Activated CD4-positive, alpha-beta T cell treated with anti-CD3 and anti-CD28 coated beads, Interleukin-2, amount 10 ng/mL, durations not matched to agents 24 days and 14 days (primary cell): ENCODE measurements around the gene CDCP2. TPM values are rescaled to one million over a fixed set of nuclear protein-coding genes. Genes with fewer than 3 reads are reported as not detected.
"Not testable (repeated sequence)": the region's sequence is repeated elsewhere in the genome, so short reads cannot be mapped to it uniquely, and the experiment has no call there.

Source experiments
- DNase-seq: peaks from one replicate; pipeline ENCODE4 v3.0.0; 2022
- H3K27ac Mint-ChIP-seq: one replicate; pipeline ENCODE4 v1.8.0; 2022; ENCODE audit warnings: mild to moderate bottlenecking, mixed read lengths
- H3K27me3 Mint-ChIP-seq: one replicate; pipeline ENCODE4 v1.8.0; 2022; ENCODE audit warnings: mixed read lengths
- H3K36me3 Mint-ChIP-seq: one replicate; pipeline ENCODE4 v1.8.0; 2022; ENCODE audit warnings: low read depth, mild to moderate bottlenecking, mixed read lengths
- H3K4me1 Mint-ChIP-seq: one replicate; pipeline ENCODE4 v1.8.0; 2021; ENCODE audit warnings: mixed read lengths
- H3K4me3 Mint-ChIP-seq: one replicate; pipeline ENCODE4 v1.8.0; 2022; ENCODE audit warnings: mild to moderate bottlenecking, moderate library complexity, mixed read lengths
- H3K9me3 Mint-ChIP-seq: one replicate; pipeline ENCODE4 v1.8.0; 2021; ENCODE audit warnings: mixed read lengths
- intact Hi-C: fragments of 100-400 bp; cut with micrococcal nuclease; formaldehyde crosslinking; loops from one replicate; pipeline ENCODE4 v1.15.1; 2023
- total RNA-seq: library from RNA; stranded (reverse); gene quantifications from 2 replicates; pipeline ENCODE4 v1.2.3, GENCODE V29; 2022

The CDCP2 gene
- total RNA-seq, 1 donor from 2014 or later, result not detected

DNA sequence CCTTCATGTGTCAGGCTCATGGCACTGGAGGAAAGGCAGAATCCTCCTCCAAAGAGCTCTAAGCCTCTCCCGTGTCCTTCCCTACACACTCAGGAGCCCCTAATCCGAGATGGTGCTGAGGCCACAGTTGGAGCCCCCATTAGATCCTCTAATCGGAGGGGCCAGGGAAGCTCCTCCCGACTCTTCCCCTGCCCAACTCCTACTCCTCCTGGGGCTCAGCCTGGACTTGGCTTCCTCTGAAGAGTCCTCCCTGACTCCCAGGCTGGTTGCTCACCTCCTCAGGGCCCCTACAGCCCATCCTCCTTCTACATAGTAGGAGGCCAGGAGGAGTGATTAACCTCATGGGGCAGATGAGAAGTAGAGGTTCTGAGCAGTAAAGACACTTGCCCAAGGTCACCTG lies 21.3 kb upstream of the CDCP2 start:
- Mint-ChIP-seq H3K4me3 (no peak overlapping the region), H3K4me1 (peaks cover 16% of the 10 kb centered on the region), H3K27ac (no peak overlapping the region), H3K27me3 (no peaks in the 10 kb centered on the region), H3K36me3 (no peaks in the 10 kb centered on the region), H3K9me3 (no peaks in the 10 kb centered on the region)
- intact Hi-C loops, result no loop called here
- DNase-seq, result no peak

DNA sequence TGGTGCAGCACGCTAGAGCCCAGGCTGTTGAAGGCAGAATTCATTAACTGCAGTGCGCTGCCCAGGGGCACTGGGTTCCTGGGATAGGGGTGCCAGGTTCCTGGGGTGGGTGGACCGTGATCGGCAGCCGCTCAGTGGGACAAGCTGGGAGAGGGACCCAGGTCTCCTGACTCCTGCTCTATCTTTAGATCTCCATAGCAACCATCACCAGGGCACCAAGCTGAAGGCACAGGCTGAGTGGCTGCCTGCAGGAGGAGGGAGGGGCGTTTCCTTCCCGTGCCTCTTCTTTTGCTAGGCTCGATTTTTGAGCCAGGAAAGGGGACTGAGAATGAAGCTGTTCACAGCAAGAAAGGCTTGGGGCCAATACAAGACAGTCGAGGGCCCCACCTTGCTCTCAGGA lies 20.9 kb upstream of the CDCP2 start:
- no peak for DNase-seq
- no peaks in the 10 kb centered on the region for H3K27me3 Mint-ChIP-seq
- no peak overlapping the region for H3K27ac Mint-ChIP-seq
- intact Hi-C loops, result no loop called here
- no peaks in the 10 kb centered on the region for H3K9me3 Mint-ChIP-seq
- H3K4me3 Mint-ChIP-seq, result no peak overlapping the region
- H3K4me1 Mint-ChIP-seq, result peaks cover 16% of the 10 kb centered on the region
- H3K36me3 Mint-ChIP-seq, result no peaks in the 10 kb centered on the region

DNA sequence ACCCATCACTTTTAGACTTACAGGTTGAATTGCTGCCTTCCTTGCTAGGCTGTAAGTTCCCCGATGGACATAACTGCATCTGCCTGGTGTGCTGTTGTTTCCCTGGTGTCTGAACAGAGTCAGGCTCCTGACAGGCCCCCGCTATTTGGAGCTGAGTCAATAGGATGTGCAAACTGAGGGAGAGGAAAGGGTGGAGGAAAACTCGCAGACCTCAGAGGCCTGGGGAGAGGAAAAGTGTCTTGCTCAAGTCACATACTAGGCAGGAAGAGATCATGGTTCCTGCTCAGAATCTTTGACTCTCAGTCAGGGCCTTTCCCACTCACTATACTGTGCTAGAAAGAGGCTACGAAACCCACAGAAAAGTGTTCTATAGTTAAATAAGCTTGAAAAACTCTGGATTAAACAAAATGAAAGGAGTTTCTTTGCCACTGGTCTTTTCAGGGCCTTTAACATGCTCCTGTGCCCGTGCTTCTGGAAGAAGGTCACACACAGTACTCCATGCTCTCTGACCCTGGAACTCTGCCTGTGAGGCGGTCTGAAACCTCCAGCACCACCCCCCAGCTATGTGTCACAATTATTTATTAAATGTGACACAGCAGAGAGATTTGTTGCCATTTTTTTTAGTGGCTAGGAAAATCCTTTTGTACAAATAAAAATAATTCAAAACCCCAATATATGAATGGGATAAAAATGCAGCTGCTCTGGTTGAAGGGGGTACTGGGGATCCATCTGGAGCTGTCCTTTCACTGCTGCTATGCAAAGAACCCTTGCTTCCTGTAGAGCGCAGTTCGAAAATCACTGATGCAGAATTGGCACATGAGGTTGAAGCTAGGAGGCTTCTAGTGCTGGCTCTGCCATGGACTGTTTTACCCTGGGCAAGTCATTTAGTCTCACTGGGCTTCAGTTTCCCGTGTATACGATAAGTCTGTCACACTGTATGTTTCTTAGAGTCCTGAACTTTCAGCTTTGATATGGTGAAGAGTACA lies 20.1 kb upstream of the CDCP2 start:
- DNase-seq, result no peak
- no peak overlapping the region for H3K4me3 Mint-ChIP-seq
- H3K36me3 Mint-ChIP-seq, result no peaks in the 10 kb centered on the region
- peaks cover 16% of the 10 kb centered on the region for H3K4me1 Mint-ChIP-seq
- H3K9me3 Mint-ChIP-seq, result no peaks in the 10 kb centered on the region
- no peaks in the 10 kb centered on the region for H3K27me3 Mint-ChIP-seq
- H3K27ac Mint-ChIP-seq, result peak overlapping the region; percentile 68
- intact Hi-C loops, result no loop called here

DNA sequence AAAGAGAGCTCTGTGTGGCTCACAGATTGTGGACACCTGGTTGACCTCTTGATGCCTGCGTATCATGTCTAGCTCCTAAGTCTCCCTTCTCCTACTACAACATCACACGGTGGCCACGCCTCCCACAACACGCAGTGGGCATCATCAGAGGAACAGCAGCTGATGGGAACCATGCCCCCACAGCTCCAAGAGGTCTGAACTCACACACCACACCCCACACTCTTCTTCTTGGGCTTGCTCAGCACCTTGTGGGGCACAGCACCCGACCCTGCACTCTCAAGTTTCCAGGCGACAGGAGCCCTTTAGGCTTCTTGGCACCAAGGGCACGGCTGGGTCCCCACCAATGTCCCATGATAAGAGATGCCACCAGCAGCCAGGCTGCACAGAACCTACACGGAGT lies 18.8 kb upstream of the CDCP2 start:
- H3K4me3 Mint-ChIP-seq, result no peak overlapping the region

DNA sequence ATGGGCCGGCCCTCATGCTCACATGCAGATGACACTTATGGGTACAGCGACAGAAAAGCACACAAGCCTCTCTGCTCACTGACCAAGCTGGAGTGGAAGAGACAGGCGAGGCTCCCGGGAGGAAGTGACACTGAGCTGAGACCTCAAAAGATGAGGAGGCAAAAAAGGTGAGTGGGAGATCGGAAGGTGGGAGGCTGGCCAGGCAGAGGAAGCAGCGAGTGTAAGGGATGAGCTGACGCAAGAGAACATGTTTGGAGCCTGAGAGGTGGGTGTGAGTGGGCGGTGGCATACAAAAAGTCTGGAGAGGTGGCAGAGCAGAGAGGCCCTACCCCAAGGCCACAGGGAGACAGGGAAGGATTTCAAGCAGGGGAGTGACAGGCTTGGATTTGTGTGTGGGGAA lies 18.2 kb upstream of the CDCP2 start:
- H3K9me3 Mint-ChIP-seq, result no peaks in the 10 kb centered on the region
- H3K27ac Mint-ChIP-seq, result peak overlapping the region; percentile 30
- H3K4me1 Mint-ChIP-seq, result peaks cover 16% of the 10 kb centered on the region
- intact Hi-C loops, result no loop called here
- H3K27me3 Mint-ChIP-seq, result no peaks in the 10 kb centered on the region
- H3K4me3 Mint-ChIP-seq, result no peak overlapping the region
- no peaks in the 10 kb centered on the region for H3K36me3 Mint-ChIP-seq
- no peak for DNase-seq

More for the DNA sequence above, 18.8 kb upstream of the CDCP2 start:
- H3K36me3 Mint-ChIP-seq, result no peaks in the 10 kb centered on the region
- DNase-seq, result no peak
- no peak overlapping the region for H3K27ac Mint-ChIP-seq
- peaks cover 16% of the 10 kb centered on the region for H3K4me1 Mint-ChIP-seq
- H3K9me3 Mint-ChIP-seq, result no peaks in the 10 kb centered on the region
- intact Hi-C loops, result no loop called here
- H3K27me3 Mint-ChIP-seq, result no peaks in the 10 kb centered on the region

DNA sequence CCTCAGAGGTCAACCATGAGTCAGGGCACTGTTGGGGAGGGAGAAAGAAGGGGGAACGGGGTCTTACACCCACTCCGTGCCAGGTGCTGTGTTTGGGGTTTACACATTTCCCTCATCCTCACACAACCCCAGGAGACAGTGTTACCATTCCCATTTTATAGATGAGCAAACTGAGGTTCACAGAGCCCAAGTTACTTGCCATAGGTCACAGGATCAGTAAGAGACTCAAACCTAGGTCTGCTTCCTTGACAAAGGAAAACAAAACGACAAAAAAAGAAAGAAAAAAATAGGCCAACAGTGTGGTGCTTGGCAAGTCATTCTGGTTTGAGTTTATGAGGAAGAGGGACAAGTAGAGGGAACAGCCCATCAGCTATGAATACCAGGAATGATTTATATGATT lies 16.3 kb upstream of the CDCP2 start:
- Mint-ChIP-seq H3K4me3 (no peak overlapping the region), H3K27me3 (no peaks in the 10 kb centered on the region), H3K27ac (no peak overlapping the region), H3K4me1 (peaks cover 14% of the 10 kb centered on the region), H3K36me3 (no peaks in the 10 kb centered on the region), H3K9me3 (no peaks in the 10 kb centered on the region)
- no peak for DNase-seq
- intact Hi-C loops, result no loop called here

DNA sequence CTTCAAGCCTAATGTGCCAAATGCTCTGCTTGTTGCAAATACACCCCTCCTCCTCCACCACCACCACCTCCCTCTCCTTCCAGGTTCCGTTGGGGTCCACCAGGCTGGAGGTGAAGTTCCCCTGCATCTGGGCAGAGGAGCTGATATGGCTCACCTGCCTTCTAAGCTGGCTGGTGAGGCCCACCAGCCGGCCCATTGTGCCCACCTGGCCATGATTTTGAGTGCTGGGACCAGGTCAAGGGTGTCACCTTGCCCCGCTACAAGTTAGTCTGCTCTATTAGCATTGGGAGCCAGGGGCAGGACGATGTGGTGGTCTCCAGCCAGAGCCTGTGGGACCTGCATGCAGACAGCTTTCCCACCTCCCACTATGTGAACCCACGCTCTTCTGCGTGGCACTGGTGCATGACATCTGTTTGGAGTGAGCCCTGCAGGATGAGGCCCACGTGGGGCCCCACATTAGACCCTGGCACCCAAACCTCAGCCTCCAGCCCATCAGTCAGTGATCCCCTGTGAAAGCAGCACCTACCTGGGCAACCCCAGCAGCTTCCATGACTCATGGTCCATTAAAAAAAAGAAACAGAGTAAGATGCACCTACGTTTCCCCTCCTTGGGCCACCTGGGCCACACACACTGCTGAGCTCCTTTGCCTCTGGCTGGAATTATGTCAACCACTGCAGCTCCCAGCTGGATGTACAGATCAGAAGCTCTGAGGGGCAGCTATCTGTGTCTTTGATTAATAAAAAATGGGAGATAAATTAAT lies 15.6 kb upstream of the CDCP2 start:
- no peak for DNase-seq
- intact Hi-C loops, result no loop called here
- Mint-ChIP-seq H3K27ac (no peak overlapping the region), H3K9me3 (no peaks in the 10 kb centered on the region), H3K36me3 (no peaks in the 10 kb centered on the region), H3K27me3 (no peaks in the 10 kb centered on the region), H3K4me3 (no peak overlapping the region), H3K4me1 (peaks cover 9% of the 10 kb centered on the region)

DNA sequence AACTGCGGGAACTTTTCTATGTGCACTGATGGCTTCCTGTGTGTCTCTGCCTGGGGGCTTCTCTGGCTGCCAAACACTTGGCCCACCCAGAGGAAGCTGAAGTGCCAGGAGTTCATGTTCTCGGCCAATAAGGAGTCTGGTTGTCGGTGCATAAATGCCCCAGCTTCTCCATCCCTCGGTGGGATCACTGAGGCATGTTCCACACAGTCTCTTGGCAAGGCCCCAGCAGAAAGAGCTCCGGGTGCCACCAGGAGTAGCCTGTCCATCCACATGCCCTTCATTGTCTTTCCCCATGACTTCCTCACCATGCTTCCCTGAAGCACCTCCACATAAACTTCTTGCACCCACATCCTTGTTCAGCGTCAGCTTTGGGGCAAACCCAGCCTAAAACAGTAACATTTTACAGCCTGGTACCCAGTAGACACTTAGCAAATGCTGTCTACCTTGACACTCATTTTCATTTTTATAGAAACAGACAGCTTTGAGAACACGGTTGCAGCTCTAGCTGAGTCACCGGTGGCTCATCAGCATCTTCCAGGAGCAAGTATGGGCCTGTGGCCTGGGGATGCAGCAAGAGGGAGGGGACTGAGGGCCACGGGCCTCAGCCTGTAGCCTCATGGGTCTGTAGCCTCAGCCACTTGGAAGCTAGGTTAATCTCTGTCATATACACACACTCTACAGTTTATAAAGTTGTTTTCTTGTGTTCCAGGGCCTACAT lies 14.8 kb upstream of the CDCP2 start:
- no peak overlapping the region for H3K27ac Mint-ChIP-seq
- intact Hi-C loops, result no loop called here
- no peaks in the 10 kb centered on the region for H3K9me3 Mint-ChIP-seq
- no peaks in the 10 kb centered on the region for H3K36me3 Mint-ChIP-seq
- no peak for DNase-seq
- no peaks in the 10 kb centered on the region for H3K27me3 Mint-ChIP-seq
- H3K4me3 Mint-ChIP-seq, result no peak overlapping the region
- H3K4me1 Mint-ChIP-seq, result peaks cover 8% of the 10 kb centered on the region

DNA sequence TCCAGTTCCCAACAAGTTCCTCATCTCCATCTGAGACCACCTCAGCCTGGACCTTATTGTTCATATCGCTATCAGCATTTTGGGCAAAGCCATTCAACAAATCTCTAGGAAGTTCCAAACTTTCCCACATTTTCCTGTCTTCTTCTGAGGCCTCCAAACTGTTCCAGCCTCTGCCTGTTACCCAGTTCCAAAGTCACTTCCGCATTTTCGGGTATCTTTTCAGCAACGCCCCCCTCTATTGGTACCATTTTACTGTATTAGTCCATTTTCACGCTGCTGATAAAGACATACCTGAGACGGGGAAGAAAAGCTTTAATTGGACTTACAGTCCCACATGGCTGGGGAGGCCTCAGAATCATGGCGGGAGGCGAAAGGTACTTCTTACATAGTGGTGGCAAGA lies 13.6 kb upstream of the CDCP2 start:
- H3K36me3 Mint-ChIP-seq, H3K9me3 Mint-ChIP-seq, H3K4me1 Mint-ChIP-seq, H3K27me3 Mint-ChIP-seq, H3K4me3 Mint-ChIP-seq, DNase-seq, H3K27ac Mint-ChIP-seq, intact Hi-C loops: not testable (repeated sequence)

DNA sequence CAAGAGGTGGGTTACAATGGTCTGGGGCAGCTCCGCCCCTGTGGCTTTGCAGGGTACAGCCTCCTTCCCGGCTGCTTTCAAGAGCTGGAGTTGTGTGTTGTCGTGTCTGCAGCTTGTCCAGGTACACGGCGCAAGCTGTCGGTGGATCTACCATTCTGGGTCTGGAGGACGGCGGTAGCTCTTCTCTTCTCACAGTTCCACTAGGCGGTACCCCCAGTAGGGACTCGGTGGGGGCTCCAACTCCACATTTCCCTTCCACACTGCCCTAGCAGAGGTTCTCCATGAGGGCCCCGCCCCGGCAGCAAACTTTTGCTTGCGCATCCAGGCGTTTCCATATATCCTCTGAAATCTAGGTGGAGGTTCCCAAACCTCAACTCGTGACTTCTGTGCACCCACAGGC lies 12.3 kb upstream of the CDCP2 start:
- Mint-ChIP-seq H3K4me3 (no peak overlapping the region), H3K9me3 (no peaks in the 10 kb centered on the region), H3K27ac (no peak overlapping the region), H3K36me3 (no peaks in the 10 kb centered on the region), H3K27me3 (no peaks in the 10 kb centered on the region), H3K4me1 (no peaks in the 10 kb centered on the region)
- no peak for DNase-seq
- intact Hi-C loops, result no loop called here

DNA sequence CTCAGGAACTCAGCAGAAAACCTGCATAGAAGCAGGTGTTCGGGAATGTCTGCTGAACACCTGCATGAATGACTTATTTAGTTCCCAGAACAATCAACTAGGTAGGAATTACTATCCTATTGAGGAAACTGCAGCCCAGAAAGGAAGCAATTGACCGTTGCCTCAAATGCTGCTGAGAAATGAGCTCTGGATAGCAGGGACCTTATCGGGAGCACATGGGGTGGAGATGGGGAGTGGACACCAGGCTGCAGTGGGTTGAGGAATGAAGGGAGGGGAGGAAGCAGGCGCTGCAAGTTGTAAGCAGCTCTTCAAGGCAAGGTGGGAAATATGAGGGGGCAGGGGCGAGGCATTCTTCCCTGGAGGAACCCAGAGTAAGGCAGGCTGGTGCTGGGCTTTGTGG lies 10.8 kb upstream of the CDCP2 start:
- Mint-ChIP-seq H3K4me3 (no peak overlapping the region), H3K27ac (no peak overlapping the region), H3K4me1 (no peaks in the 10 kb centered on the region), H3K9me3 (no peaks in the 10 kb centered on the region), H3K36me3 (no peaks in the 10 kb centered on the region), H3K27me3 (no peaks in the 10 kb centered on the region)
- intact Hi-C loops, result no loop called here
- DNase-seq, result no peak

DNA sequence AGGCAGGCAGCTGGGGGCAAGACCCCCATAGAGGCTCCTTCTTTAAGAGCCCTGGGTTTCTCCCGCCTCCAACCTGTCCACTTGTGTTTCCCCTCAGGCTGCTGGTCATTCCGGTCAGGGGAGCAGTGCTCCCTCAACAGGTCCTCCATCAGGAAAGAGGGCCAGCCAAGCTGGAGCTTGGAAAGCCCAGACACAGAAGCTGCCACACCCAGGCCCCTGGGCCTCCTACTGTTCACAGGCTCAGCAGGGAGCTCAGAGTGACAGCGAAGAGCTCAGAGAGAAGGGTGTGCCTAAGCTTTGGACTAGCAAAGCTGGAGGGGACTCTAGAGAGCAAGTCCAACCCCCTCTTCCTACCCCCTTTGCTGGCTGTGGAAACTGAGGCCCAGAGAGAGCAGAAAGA lies 10.3 kb upstream of the CDCP2 start:
- no peak for DNase-seq
- Mint-ChIP-seq H3K4me3 (no peak overlapping the region), H3K27me3 (no peaks in the 10 kb centered on the region), H3K9me3 (no peaks in the 10 kb centered on the region), H3K4me1 (no peaks in the 10 kb centered on the region), H3K27ac (no peak overlapping the region), H3K36me3 (no peaks in the 10 kb centered on the region)
- intact Hi-C loops, result no loop called here

DNA sequence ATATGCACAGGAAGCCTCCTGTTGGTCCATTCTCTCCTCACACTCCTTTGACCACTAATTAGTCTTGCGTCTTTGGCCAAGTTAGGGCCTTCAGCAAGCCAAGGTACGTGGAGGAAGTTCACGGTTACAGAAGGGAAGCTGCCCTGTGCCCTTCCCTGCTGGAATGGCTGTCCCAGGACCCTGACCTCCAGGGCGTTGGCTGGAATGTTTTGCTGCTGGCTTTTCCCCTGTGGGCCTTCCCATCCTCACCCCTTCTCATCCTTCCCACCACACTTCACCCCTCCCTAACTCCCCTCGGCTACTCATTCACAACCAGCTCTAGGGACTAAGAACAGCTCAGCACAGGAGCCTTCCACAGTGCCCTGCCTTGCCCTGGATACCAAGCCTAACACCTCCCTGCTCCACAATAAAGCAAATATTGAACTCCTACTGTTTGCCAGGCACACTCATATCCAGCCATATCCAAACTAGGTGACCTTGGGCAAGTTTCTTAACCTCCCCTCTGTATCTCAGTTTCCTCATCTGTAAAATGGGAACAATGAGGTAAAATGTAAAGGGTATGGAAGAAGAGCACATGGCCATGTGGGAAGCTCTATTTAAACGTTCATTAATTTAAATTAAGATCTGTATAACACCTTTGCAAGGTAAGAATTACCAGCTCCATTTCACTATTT lies 8.8 kb upstream of the CDCP2 start:
- no peaks in the 10 kb centered on the region for H3K4me1 Mint-ChIP-seq
- H3K4me3 Mint-ChIP-seq, result no peak overlapping the region
- H3K9me3 Mint-ChIP-seq, result no peaks in the 10 kb centered on the region
- no peak for DNase-seq
- H3K27ac Mint-ChIP-seq, result no peak overlapping the region
- no peaks in the 10 kb centered on the region for H3K27me3 Mint-ChIP-seq
- intact Hi-C loops, result no loop called here
- H3K36me3 Mint-ChIP-seq, result no peaks in the 10 kb centered on the region
